HCEC 1CT (cell line): Measurements from ENCODE around the gene FKBP9.
A peak's percentile ranks its signal among the peaks of the same experiment; 100 is the strongest.

ENCODE experiments used
- DNase-seq: peaks from one replicate; pipeline ENCODE4 v3.0.0-alpha.2; 2017

FKBP9 gene

DNA sequence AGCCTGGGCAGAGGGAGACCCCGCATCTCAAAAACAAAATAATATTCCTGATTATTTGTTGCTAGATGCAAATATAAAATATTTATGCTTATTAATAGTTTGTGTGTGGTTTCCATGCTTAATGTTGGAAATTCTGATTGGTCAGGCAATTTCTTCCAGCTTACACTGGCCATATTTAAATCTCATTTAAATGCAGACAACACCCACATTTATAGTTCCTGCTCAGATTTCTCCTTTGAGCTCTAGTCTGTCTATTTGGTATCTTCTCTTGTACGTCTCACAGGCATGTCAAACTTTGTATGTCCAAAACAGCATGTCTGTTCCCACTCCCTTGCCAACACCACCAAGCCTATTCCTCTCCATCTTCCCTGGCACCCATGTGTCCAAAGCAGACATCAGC lies 52.5 kb downstream of the FKBP9 start:
- no peak for DNase-seq

DNA sequence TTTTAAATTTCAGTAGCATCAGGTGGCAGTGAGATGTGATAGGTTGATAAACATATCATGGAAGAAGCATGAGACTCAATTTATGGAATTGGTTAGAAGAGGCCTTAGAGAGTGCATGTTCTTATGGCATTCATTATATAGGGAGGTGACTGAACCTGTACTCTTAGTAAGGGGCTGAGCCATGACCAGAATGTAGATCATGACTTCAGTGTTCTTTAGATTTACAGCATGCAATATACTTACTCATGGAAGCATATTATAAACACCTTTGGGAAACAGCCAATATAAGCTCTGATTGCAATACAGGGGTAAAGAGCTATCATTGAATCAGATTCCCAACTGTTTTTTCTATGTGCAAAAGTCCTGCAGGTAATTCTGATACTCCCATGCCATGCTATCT lies 55.1 kb downstream of the FKBP9 start:
- DNase-seq: no peak

DNA sequence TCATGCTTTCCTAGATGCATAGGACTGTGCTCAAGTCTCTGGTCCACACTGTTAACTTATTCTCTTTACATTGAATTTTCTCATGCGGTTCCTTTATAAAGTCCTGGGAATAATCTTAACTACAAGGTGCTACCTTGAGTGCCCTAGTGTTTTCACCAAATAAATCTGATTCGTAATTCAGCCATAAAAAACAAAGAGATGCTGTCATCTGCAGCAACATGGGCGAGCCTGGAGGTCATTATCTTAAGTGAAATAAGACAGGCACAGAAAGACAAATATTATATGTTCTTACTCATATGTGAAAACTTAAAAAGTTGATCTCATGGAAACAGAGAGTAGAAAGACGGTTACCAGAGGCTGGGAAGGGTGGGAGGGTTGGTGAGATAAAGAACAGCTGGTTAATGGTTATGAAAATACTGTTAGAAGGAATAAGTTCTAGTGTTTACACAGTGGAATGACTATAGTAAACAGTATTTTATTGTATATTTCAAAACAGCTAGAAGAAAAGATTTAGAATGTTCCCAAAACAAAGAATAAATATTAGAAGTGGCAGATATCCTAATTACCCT lies 67.0 kb downstream of the FKBP9 start:
- no peak for DNase-seq

DNA sequence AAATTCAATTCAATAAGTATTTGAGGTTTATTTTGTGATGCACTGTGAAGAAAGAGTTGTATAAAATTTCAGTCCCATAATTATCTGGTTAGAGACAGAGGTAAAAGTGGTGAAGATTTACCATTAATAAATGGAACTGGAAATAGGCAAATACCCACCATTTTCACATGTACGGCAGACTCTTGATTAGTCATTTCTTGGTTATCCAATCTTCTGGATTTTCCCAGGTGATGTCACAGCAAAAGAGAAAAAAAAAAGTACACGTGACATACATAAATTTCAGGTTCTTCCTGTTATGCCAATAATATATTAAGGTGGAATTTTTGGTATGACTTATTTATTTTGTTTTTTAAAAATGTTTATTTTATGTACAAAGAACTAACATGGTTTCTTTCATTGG lies 78.5 kb downstream of the FKBP9 start:
- DNase-seq: no peak

DNA sequence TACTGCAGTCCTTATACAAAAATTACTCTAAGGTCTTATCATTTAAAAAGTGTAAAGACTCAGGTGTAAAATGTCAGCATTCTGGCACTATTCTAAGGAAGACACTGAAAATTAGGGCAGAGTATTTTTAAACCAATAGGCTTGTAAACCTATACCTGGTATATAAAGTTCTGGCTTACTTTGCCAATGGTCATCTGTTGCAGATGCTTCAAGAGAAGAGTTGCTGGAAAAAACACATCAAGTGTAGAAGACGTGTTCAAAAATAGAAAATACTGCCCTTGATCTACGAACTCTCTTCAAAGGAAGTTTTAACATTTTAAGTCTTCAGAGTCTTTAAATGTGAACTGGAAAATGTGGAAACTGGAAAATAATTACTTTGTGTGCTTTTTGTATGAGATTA lies 81.4 kb downstream of the FKBP9 start:
- no peak for DNase-seq

DNA sequence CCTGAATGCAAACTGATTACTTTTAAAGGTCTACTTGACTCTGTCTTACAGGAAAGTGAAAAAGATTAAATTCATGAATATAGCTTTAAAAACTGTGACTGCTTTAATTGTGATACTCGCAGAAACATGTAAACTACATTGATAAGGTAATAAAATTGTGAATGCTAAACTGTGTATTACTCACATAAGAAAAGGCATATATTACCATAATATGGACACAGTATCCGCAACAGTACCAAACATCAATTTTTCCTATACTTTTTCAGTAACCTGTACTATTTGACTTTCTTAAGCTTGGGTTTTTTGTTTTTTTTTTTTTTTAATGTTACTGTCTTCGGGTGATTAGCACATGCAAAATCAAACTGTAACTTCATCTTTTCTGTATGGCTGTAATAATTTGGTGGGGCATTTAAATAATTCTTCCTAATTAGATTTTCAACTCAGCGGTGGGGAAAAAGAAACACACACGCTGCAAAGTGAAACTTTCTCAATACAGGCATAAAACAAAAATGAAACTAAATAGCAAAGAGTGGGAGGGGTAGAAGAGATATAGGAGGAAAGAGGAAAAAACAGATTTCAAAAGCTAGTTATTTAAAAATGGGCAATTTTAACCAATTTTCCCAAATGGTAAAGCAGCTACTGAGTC lies 82.1 kb downstream of the FKBP9 start:
- peak; percentile 31 for DNase-seq

DNA sequence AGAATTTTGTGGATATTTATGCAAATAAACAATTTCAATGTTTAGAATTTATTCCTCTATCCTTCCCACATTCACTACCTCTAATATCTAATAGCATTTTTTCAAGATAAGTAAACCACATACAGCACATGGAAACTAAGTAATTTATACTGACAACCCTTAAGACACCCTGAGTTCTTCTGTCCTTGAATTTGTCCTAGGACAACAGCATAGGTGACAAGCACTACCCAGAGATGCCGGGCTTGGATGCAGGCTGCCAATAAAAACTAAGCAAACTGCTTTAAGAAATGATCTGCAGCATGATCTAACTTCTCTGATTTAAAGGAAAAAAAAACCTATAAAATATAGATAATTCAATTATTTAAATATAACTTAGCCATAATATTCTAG lies 82.7 kb downstream of the FKBP9 start:
- no peak for DNase-seq

DNA sequence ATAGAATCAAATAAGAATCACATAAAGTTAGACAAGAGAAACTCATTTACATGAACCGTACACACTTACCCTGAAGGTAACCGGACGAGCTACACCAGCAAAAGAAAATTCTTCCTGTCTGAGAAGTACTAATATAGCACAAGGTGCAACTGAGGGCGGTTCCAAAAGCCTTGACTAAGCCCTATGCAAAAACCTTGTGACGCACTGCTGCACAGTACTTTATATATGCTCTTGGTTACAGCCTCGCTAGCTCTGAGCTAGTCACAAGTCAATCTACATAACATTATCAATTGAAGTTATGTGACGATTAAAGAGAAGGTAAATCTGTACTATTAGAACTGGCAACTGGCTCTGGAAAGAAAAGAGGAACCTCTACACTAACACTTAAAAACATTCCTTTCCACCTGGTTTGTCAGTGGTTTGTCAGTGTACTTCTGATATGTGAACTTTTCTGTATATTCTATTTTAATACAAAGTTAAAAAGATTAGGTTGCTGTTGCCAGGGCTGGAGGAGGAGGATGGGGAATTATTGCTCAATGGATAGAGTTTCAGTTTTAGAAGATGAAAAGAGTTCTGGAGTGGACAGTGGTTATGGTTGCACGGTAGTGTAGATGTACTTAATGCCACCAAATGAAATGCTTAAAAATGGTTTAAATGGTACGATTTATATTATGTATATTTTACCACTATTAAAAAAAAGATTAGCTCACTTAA lies 83.7 kb downstream of the FKBP9 start:
- DNase-seq: peak; percentile 18

DNA sequence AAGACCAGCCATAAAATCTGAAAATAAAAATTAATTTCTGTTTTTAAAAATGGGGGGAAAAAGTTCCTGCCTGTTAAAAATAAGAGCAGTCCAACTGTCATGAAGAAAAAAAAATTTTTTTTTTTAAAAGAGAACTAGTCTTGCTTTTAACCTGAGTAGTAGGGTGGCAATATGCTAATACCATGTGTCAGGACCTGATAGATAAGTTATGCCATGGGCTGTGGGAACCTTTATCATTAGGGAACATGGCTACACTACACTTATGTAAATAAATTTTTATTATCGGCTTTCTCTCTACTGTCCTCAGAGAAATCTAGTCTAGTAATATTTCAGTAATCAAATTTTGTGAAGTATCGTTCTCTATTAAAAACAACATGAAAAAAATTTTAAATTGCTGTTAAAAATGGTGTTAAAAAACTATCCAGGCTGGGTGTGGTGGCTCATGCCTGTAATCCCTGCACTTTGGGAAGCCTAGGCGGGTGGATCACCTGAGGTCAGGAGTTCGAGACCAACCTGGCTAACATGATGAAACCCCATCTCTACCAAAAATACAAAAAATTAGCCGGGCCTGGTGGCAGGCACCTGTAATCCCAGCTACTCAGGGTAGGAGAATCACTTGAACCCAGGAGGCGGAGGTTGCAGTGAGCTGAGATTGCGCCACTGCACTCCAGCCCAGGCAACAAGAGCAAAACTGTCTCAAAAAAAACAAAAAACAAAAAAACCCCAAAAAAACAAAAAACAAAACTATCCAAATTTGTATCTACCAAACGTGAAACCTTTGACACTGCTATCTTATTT lies 84.6 kb downstream of the FKBP9 start:
- DNase-seq: no peak

DNA sequence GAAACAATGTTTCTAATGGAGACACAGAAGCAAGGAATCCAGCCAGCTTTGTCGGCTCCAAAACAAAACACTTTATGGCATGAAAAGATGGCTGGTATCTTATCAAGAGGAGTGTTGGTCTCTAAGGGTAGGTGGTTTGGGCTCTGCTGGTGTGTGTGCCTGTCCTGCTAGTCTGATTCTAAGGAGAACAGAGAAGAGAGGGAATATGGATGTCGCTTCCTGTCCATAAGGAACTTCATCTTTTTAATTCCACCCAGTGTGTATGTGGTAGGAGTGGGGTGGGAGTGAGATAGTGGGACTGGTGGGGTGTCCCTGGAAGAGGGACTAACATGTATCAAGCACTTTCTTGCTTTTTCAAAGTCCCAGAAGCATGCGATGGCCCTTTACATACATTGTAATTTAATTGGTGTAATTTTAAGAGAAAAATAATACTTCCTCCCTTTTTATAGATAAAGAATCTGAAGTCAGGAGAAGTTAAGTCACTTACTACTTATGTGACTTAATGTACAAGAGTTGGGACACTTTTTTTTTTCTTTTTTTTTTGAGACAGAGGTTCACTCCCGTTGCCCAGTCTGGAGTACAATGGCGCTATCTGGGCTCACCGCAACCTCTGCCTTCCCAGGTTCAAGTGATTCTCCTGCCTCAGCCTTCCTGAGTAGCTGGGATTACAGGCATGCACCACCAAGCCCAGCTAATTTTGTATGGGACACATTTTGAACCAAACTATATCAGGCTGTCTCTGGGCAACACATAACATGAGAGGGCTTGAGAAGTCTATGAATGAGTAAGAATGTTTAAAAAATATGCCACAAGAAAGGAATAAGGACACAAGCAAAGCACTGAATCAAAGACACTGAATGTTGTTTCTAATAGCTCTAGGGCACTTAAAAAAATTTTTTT lies 86.5 kb downstream of the FKBP9 start:
- DNase-seq: no peak

DNA sequence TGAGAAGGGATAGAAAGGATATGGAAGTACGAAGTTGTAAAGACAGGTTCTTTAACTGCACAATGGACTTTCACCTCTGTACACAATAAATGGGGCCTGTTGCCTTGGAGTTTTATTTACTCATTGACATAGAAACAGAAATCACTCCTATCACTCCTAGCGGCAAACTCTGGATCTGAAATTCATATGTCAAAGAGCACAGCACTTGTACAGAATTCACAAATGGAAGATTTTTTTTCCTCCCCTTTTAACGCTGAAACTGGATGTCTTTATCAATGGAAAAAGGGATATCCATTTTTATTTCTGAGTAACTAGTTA lies 87.1 kb downstream of the FKBP9 start:
- no peak for DNase-seq

DNA sequence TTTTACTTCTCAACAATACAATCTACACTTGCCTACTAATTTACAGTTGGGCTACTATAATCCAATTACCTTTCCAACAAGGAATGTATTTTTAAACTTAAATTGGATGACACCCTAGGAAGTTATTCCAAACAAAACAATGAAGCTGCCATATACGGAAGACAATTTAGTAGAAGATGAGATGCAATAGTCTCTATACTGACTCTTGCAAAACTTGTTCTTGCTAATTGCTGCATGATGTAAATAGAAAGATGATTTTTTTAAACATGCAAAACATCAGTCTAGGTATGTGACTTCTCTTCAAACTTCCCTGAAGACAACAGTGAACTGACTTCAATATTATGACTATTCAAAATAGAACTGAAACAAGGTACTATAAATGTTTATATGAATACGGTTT lies 87.7 kb downstream of the FKBP9 start:
- peak; percentile 61 for DNase-seq

DNA sequence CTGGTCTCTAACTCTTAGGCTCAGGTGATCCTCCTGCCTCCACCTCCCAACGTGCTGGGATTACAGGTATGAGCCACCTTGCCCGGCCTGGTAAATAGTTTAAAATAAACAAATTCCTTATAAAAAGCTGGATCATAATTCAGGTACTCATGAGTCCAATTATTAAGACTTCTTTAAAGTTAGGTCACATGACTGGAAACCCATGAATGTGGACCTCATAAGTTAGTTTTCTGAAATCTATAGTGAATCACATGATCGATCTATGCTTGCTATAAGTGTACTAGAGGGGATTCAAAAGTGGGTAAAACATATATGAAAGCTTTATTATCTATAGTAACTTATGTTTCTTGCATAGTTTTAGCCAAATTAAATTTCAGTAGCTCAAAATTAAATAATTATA lies 91.0 kb downstream of the FKBP9 start:
- DNase-seq: no peak

DNA sequence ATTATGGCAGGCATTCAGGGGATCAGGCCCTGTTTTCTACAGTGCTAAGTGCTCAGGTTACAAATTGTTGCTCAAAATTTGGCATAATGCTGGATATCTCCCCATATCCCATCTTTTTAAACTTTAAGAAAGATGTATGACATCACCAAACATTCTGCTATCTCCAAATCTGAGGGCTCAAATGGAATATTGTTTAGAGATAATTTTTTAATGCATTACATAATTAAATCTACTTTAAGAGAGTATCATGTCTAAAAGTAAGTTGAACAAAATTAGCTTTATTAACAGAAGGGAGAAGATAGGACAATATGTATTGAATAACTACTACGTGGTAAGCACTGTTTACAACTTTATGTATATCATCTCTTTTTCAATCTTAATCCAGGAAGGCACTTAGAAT lies 91.5 kb downstream of the FKBP9 start:
- DNase-seq: no peak

DNA sequence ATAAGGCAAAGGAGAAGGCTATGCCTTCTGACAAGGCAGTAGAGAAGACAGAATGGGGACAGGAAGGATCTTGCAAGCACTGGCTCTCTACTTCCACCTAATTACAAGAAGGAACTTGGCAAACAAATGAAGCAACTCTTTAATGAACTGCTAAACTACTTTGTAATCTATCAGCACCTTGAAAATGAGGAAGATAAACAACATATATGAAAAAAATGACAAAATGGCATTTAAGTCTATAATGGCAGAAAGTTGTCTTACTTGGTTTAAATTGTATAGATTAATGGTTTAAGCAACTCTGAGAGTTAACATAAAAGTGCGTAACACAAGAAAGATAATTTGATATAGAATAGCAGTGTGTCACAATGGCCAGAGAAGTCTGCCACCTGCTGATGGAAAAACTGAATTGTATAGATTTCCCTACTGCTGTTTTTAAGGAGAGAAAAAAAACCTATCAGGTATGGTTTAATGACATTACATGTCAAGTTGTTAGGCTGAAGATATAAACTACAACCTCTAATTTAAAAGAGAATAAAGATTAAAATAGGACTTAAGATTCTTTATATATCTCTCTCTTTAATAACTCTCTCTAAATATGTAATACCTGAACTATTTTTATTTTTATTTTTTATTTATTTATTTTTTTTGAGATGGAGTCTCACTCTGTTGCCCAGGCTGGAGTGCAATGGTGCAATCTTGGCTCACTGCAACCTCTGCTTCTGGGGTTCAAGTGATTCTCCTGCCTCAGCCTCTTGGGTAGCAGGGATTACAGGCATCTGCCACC lies 93.5 kb downstream of the FKBP9 start:
- DNase-seq: peak; percentile 53

DNA sequence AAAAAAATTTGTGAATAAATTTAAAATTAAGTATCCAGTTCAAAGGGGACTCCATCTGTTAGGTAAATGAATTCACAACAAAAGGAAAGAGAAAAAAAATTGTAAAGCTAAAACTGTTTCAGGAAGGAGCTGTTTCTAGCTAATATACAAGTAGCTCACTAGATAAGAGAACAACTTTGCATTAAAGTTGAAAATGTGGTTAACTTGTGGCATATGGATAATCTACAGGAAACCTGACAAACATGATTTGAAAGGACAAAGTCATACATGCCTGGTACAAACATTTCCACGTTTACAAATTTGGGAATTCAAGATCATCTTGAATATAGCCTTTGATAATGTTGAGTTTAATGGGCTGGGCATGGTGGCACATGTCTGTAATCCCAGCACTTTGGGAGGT lies 96.5 kb downstream of the FKBP9 start:
- no peak for DNase-seq

DNA sequence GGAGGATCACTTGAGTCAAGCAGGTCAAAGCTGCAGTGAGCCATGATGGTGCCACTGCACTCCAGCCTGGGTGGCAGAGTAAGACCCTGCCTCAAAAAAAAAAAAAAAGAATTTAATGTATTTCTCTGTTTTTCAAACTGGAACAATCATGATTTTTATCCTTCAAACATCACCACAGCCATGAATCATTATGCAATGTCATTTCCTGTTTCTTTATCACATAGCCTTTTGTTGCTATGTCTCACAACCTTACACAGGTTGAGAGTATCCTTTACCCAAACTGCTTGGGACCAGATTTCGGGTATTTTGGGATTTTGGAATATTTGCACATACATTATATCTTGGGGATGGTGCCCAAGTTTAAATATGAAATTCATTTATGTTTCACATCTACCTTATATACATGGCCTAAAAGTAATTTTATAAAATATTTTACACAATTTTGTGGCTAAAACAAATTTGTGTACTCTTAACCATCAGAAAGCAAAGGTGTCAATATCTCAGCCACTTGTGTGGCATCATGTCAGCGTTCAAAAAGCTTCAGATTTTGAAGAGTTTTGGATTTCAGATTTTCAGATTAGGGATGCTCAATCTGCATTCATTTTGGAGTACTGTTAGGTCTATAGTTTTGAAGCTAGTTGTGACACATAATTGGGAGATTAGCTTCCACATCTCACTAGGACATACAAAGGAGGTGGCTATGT lies 97.2 kb downstream of the FKBP9 start:
- DNase-seq: peak; percentile 34

DNA sequence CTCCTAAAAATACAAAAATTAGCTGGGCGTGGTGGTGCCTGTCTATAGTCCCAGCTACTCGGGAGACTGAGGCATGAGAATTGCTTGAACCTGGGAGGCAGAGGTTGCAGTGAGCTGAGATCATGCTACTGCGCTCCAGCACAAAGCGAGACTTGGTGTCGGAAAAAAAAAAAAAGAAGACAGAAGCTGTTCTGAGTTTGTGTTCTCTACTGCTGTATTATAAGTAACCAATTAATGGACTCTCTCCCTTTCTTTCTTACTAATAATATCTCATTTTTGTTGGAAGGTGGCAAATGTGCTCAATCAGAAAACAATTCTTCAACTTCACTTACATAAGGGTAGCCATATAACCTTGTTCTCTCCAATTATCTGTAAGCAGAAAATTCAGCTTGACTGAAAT lies 97.9 kb downstream of the FKBP9 start:
- no peak for DNase-seq
